ENCODE measurements around the gene PTGR3.

DNA sequence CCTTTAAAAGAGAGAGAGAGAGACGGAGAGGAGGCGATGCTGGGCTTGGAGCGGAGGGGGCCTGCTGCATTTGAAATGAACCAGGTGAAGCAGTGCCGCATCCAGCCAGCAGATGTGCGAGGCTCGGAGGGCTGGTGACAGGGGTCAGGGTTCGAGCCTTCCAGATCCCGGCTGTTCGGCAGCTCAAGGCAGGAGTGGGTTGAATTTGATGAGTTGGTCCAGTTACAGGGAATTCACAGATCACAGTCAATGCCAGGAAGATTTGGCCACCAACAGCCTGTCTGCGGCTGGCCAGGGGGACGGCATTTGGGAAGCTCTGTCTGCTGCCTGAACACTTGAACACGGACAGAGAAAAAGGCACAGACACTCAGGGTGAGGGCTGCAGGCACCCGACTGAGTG lies 48.6 kb downstream of the PTGR3 start:
- TF ChIP-seq POLR2AphosphoS5 (IDR thresholded peaks at IDR 0.05; ENCODE audit: low read depth, low read length) (no peak), SP2 (IDR thresholded peaks at IDR 0.05; ENCODE audit: low read length) (no peak), RAD21 (IDR thresholded peaks at IDR 0.05 in 1 of 2, conservative IDR thresholded peaks at IDR 0.05 in 1 of 2; ENCODE audit: low read depth in 2 of 2, low read length in 2 of 2) (no peak; a peak in 1 of 4 replicates), CTCF (IDR thresholded peaks at IDR 0.05; ENCODE audit: control extremely low read depth in 1 of 3, insufficient read depth in 1 of 3, low read depth in 1 of 3, low read length in 3 of 3) (peak in 1 of 3 experiments; percentile 10; a peak in 1 of 4 replicates), EZH2 (IDR thresholded peaks at IDR 0.05; ENCODE audit: low read depth, low read length, severe bottlenecking) (no peak), CHD2 (IDR thresholded peaks at IDR 0.05; ENCODE audit: low read length) (no peak), CHD1 (IDR thresholded peaks at IDR 0.05; ENCODE audit: low read depth, low read length) (no peak), EP300 (IDR thresholded peaks at IDR 0.05; ENCODE audit: borderline replicate concordance in 1 of 2, low read depth in 2 of 2, low read length in 2 of 2) (no peak), MAX (IDR thresholded peaks at IDR 0.05) (no peak), GABPA (IDR thresholded peaks at IDR 0.05; ENCODE audit: borderline replicate concordance, insufficient read depth, low read length) (no peak)

Measured in H1 (cell line).